Hepatocyte (in vitro differentiated cells): ENCODE results near the gene LRRTM3.

Experiments used
- CTCF ChIP-seq: fragments of 200-600 bp; sonication (generic); IDR thresholded peaks from 2 replicates; pipeline ENCODE4 v1.5.1; 2016; ENCODE audit warnings: antibody characterized with exemption, mild to moderate bottlenecking; ENCODE audit not compliant: poor library complexity
- EZH2 ChIP-seq: fragments of 200-600 bp; sonication (generic); IDR thresholded peaks from 2 replicates; pipeline ENCODE4 v1.6.1; 2016; ENCODE audit warnings: antibody characterized with exemption, mild to moderate bottlenecking, borderline replicate concordance

DNA sequence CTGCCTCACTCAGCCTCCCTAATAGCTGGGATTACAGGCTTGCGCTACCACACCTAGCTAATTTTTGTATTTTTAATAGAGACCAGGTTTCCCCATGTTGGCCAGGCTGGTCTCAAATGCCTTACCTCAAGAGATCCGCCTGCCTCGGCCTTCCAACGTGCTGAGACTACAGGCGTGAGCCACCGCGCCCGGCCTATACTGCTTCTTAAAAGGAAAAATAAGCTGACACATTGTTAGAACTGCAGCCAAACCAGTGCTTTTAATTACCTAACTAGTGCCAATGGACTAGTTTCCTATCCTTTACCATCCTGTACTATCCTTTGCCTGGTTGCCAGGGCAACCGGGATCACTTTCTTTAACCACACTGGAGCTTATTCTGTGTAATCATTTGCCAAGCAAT lies 108.0 kb downstream of the LRRTM3 start:
- TF ChIP-seq EZH2 (no peak), CTCF (no peak)
